WI38 (cell line): Measurements from ENCODE around the gene AKAP10.

Source experiments
- H3K4me3 ChIP-seq: 2 replicates; pipeline ENCODE4 v1.5.1; 2011; ENCODE audit warnings: low read depth, mild to moderate bottlenecking, control low read depth, low read length
- CTCF ChIP-seq: IDR thresholded peaks from 2 replicates; pipeline ENCODE4 v1.5.1; 2012; ENCODE audit warnings: low read depth, mild to moderate bottlenecking, control low read depth, low read length

AKAP10 gene

DNA sequence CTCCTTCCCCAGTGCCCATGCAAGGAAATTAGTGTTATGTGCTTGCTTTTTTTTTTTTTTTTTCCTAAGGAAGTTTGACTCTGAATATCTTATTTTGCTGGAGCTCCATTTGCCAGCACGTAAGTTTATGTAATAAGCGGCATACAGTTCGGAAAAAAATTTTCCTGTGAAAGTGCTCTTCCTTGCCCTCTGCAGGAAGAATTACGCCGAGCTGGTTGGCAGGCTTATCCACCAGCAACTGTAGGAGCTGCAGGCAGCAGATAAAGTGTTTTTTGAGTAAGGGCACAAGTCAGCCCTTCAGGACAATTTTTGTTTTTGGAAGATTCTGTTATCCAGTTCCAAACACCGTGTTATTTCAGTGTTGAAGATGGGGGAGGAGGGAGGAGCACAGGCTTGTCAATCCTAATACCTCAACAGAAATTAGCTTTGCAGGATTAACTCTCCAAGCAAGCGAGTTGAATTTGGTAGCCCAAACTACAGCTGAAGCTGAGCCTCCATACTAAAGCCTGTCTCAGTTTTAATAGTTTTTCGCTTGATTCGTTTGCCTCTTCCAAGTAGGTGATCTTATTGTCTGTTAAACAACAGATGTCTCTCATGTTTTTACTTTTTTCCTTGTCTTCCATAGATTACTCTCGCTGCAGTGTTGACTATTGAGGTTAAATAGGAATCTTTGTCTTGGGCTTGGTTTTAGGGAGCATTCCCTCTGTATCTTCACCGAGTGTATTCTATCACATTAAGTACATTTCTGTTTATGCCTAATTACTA lies 32.7 kb upstream of the AKAP10 start:
- 0 out of 2 replicates have a peak, but pooled peaks have one; percentile 15 for TF ChIP-seq CTCF
- H3K4me3 ChIP-seq = peak overlapping the region; percentile 71

- H3K4me3 ChIP-seq = peak within 1 kb of the TSS; percentile 71
- TF ChIP-seq CTCF = peak; percentile 86
Measured at GRCh38 chr17:20009302-20010098, 31.9 kb upstream of the AKAP10 start, which contains the start of gene SPECC1. Gene SPECC1 (plus strand): TSS chr17:20009359. CDS start chr17:20096652, 87,293 bp downstream.

DNA sequence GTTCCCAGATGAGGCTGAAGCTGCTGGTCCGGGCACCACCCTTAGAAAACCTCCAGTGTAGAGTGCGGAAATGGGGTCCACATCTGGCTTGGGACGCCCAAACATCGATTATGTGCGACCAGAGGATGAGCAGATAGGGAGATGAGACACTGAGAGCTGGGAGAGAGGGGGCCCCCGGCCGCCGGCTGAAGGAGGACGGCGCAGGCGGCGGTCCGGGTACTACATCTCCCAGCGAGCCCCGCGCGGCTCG lies 31.3 kb upstream of the AKAP10 start:
- H3K4me3 ChIP-seq = peak overlapping the region; percentile 71
- TF ChIP-seq CTCF = no peak

DNA sequence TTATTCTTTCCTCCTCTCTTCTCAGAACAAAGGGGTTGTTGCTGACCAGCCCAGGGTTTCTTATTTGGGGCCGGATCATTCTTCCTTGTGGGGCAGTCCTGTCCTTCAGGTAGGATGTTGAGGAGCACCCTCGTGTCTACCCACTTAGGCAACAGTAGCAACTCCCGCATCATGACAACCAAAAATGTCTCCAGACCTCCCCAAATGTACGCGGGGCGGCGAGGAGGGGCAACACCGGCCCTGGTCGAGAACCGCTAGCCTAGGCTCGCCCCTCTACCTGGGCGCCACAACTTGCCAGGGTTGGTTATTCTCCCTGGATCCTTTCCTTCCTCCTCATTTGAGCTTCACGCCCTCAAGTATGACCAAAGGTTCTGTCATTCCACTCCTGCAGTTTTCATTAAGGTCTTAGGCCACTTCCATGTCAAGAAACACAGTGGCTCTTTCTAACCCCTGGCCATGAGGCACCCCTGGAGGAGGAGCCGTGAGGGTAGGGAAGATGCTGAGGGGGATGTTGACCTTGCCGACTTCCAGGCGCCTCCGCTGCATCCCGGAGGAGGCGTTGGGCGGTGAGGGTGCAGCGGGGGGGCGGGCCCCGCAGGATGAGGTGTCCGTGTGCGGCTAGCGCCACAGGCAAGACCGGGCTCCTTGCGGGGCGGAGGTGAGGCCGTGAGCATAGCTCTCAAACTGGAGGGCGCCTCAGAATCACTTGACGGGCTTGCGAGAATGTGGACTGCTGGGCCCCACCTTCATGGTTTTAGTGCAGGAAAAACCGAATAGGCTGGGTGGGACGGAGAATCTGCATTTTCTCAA lies 30.8 kb upstream of the AKAP10 start:
- no peak for TF ChIP-seq CTCF
- peak overlapping the region; percentile 71 for H3K4me3 ChIP-seq

DNA sequence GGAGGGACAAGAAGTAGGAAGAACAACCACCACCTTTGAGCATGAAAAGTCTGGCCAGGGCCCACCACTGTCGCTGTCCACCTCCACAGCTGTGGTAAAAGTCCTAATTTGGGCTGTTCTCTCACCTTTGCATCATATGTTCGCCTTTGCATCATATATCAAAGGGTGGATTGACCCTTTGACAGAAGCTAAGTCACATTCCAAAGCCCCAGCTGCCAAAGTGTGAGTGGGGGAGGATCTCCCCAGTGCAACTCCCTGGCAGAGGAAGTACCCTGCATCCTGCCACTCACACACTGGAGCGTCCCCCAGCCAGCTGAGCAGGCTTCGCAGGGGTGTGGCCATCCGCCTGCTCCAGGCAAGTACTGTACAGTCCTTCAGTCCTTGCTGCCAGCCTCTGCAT lies 18.9 kb upstream of the AKAP10 start:
- TF ChIP-seq CTCF = no peak
- no peak overlapping the region for H3K4me3 ChIP-seq

- TF ChIP-seq CTCF = no peak
- no peak overlapping the region for H3K4me3 ChIP-seq
Measured at GRCh38 chr17:19996086-19996485, 18.5 kb upstream of the AKAP10 start.
